Suprapubic skin (tissue), 4 donors: ENCODE data around the gene SMAD4. TPM values are rescaled to one million over a fixed set of nuclear protein-coding genes. Genes with fewer than 3 reads are reported as not detected.

Source experiments
- DNase-seq, 2 donors: peaks; one replicate each; pipeline ENCODE4 v3.0.0-alpha.2; 2019; ENCODE audit warnings: low spot score in 2 of 2
- H3K27ac ChIP-seq: fragments of 200-600 bp; sonication (generic); one replicate; pipeline ENCODE4 v1.5.1; 2019
- H3K27me3 ChIP-seq: fragments of 200-600 bp; sonication (generic); one replicate; pipeline ENCODE4 v1.5.1; 2019
- H3K36me3 ChIP-seq: fragments of 200-600 bp; sonication (generic); one replicate; pipeline ENCODE4 v1.5.1; 2019
- H3K4me1 ChIP-seq: fragments of 200-600 bp; sonication (generic); one replicate; pipeline ENCODE4 v1.5.1; 2019
- H3K4me3 ChIP-seq: fragments of 200-600 bp; sonication (generic); one replicate; pipeline ENCODE4 v1.5.1; 2019; ENCODE audit warnings: mild to moderate bottlenecking
- H3K9me3 ChIP-seq: fragments of 200-600 bp; sonication (generic); one replicate; pipeline ENCODE4 v1.5.1; 2019
- CTCF ChIP-seq, 2 donors: fragments of 200-600 bp in 1 of 2; fragments of 450-650 bp in 1 of 2; sonication (generic) in 1 of 2; IDR thresholded peaks; one replicate each; pipeline ENCODE4 v1.5.1; 2016 to 2019; ENCODE audit warnings: antibody characterized with exemption in 2 of 2, mild to moderate bottlenecking in 1 of 2, moderate library complexity in 1 of 2
- EP300 ChIP-seq: sonication (generic); formaldehyde crosslinking; IDR thresholded peaks from one replicate; pipeline ENCODE4 v1.6.1; 2017; ENCODE audit warnings: antibody characterized with exemption
- POLR2A ChIP-seq, 2 donors: fragments of 450-650 bp; IDR thresholded peaks; one replicate each; pipeline ENCODE4 v1.6.1; 2017; ENCODE audit warnings: antibody characterized with exemption in 2 of 2, mild to moderate bottlenecking in 2 of 2, moderate library complexity in 2 of 2
- POLR2AphosphoS5 ChIP-seq, 3 donors: sonication (generic); formaldehyde crosslinking; IDR thresholded peaks; one replicate each; pipeline ENCODE4 v1.6.1; 2017; ENCODE audit warnings: antibody characterized with exemption in 3 of 3
- WGBS: methylation state at CpG from one replicate; pipeline ENCODE4 v1.1.5; 2018; 5-methylcytosine and 5-hydroxymethylcytosine counted together
- total RNA-seq, 4 donors: library from RNA; depleted of rRNA; stranded (reverse); fragments of >200 nt; gene quantifications; one replicate each; pipeline ENCODE4 v1.1.0, GENCODE V29; 2016

SMAD4 gene
- 100 to 1,000 TPM in 2 of 4 donors, 10 to 100 TPM in 2; 58.9 to 112 (median 99.7) TPM for total RNA-seq

DNA sequence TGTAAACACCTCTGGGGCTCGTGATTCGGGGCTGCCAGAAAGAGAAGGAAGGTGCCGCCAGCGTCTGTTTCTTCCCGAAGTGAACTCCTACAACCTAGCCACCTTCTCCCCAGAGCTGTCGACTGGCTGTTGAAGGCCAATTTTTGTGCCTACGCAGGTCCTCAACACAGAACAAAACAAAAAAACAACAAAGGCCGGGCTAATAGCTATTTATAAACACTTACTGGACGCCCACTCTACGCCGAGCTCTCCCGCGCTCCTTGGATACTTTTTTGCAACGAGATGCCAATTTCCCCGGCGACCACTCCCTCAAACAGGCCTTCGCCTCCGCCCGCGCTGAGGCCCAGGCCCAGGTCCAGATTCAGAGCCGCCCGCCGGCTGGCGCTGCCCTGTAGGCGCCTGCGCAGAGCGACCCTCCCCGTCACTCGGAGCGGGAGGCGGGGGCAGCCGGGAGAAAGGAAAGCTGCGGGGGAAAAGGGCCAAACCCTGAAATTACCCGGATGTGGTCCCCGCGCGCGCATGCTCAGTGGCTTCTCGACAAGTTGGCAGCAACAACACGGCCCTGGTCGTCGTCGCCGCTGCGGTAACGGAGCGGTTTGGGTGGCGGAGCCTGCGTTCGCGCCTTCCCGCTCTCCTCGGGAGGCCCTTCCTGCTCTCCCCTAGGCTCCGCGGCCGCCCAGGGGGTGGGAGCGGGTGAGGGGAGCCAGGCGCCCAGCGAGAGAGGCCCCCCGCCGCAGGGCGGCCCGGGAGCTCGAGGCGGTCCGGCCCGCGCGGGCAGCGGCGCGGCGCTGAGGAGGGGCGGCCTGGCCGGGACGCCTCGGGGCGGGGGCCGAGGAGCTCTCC is at the start of gene SMAD4:
TSS of gene SMAD4 (plus strand) at position 520 of the 843 bp plus-strand sequence. CDS start 16,834 bp downstream, outside the sequence.
- Histone ChIP-seq H3K36me3 (no peaks in the 10 kb centered on the region), H3K27ac (peak within 1 kb of the TSS; percentile 100), H3K27me3 (no peaks in the 10 kb centered on the region), H3K4me3 (peak within 1 kb of the TSS; percentile 85), H3K9me3 (no peaks in the 10 kb centered on the region), H3K4me1 (peaks cover 53% of the 10 kb centered on the region)
- DNase-seq = peak; percentile 98 to 99
- peak; percentile 22 to 89 for TF ChIP-seq POLR2A (IDR thresholded peaks at IDR 0.05)
- TF ChIP-seq POLR2AphosphoS5 (IDR thresholded peaks at IDR 0.05) = peak; percentile 41 to 75 (median 68)
- no peak for TF ChIP-seq EP300
- TF ChIP-seq CTCF (IDR thresholded peaks at IDR 0.05) = no peak
- 0% methylated on average over 33 of the region's 79 CpGs for WGBS

DNA sequence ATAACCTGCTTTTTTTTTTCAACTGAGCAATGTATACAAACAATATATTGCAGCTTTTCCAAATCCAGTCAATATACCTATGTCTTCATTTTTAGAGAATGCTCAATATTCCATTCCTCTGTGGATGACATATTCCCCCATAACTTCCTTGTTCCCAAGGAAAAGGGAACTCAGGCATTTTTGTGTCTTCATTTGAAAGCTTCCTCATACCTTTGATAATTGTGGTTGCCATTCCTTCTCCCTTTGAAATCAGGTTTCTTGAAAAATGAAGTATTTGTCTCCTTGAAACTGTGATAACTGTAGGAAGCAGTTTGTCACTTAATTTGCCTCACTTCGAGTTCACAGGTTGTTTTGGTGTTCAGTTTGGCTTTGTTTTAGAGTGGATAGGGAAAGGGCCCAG is 48.6 kb upstream of the SMAD4 start:
- DNase-seq = no peak

DNA sequence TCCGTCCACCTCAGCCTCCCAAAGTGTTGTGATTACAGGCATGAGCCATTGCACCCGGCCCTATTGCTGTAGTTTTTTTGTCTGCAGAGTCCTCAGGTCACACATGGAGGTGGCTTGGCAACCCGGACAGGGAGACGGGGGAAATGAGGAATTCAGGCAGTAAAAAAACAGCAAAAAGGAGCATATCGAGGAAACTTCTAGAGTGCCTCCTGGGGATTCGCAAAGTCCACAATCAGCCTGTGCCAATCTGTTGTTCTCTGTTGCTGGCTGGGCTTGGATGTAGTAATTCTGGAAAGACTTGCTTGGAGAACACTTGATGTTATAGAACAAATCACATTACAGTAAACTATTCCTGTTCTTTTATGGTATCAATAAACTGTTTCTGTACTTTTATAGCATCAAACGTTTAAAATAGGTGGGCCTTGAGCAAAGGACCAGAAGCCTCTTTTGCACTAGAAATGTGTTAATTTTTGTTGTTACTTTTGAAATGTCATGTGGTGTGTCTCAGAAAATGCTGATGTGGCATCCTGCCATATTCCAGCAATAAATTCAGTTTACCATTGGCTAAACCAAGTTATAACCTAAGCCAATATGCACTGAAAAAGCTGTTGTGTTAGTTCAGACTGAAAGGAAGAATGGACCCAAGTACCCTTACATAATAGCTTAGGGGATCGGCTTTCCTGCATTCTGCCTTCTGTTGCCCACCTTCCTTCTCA is 47.8 kb upstream of the SMAD4 start:
- H3K27me3 ChIP-seq = no peaks in the 10 kb centered on the region
- TF ChIP-seq CTCF (IDR thresholded peaks at IDR 0.05) (no peak), EP300 (no peak), POLR2A (IDR thresholded peaks at IDR 0.05) (no peak), POLR2AphosphoS5 (IDR thresholded peaks at IDR 0.05) (no peak)
- H3K9me3 ChIP-seq = no peaks in the 10 kb centered on the region
- WGBS = 77% methylated on average over 8 of the region's 8 CpGs
- DNase-seq = no peak
- no peak overlapping the region for H3K4me3 ChIP-seq
- peaks cover 17% of the 10 kb centered on the region for H3K4me1 ChIP-seq
- no peak overlapping the region for H3K27ac ChIP-seq
- peaks cover 36% of the 10 kb centered on the region for H3K36me3 ChIP-seq

More for the DNA sequence above, 48.6 kb upstream of the SMAD4 start:
- H3K27me3 ChIP-seq = no peaks in the 10 kb centered on the region
- H3K36me3 ChIP-seq = peaks cover 41% of the 10 kb centered on the region
- WGBS = 86% methylated on average over 1 of the region's 1 CpG
- H3K4me1 ChIP-seq = peaks cover 11% of the 10 kb centered on the region
- no peak overlapping the region for H3K27ac ChIP-seq
- TF ChIP-seq POLR2A (IDR thresholded peaks at IDR 0.05) = no peak
- no peak for TF ChIP-seq CTCF (IDR thresholded peaks at IDR 0.05)
- no peak for TF ChIP-seq POLR2AphosphoS5 (IDR thresholded peaks at IDR 0.05)
- TF ChIP-seq EP300 = no peak
- H3K9me3 ChIP-seq = no peaks in the 10 kb centered on the region
- H3K4me3 ChIP-seq = no peak overlapping the region

DNA sequence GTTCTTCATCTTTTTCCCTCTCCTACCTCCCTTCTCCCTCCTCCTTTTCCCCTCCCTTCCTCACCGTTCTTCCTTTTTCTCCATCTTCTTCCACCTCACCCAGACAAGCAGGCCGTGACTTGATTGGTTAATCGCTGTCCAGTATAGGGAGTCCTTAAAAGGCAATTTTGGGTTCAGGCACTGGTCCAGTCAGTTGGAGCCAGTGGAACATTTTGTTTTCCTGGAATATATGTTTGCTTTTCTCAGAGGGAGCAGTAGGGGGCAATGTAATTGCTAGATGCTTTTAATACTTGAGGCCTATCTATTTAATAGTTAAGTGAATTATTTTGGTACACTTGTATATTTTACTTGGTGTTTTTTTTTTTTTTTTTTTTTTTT is 47.2 kb upstream of the SMAD4 start:
- Histone ChIP-seq H3K36me3 (peaks cover 31% of the 10 kb centered on the region), H3K27me3 (no peaks in the 10 kb centered on the region), H3K27ac (no peak overlapping the region), H3K4me1 (peaks cover 17% of the 10 kb centered on the region), H3K9me3 (no peaks in the 10 kb centered on the region), H3K4me3 (no peak overlapping the region)
- 90% methylated on average over 3 of the region's 3 CpGs for WGBS
- TF ChIP-seq CTCF (IDR thresholded peaks at IDR 0.05) (no peak), EP300 (no peak), POLR2AphosphoS5 (IDR thresholded peaks at IDR 0.05) (no peak), POLR2A (IDR thresholded peaks at IDR 0.05) (no peak)
- DNase-seq = no peak
